K562 (cell line): ENCODE data around the gene CLIP1. TPM values are rescaled to one million over a fixed set of nuclear protein-coding genes. Genes with fewer than 3 reads are reported as not detected.

ENCODE experiments used
- BRF2 ChIP-seq: IDR thresholded peaks from 3 replicates; pipeline ENCODE4 v1.6.1; 2011; ENCODE audit warnings: borderline replicate concordance, mild to moderate bottlenecking; ENCODE audit not compliant: insufficient read length, insufficient read depth
- CREB5 ChIP-seq: fragments of 250-450 bp; sonication (Bioruptor Pico); IDR thresholded peaks from 2 replicates; pipeline ENCODE4 v1.5.0; 2020; ENCODE audit warnings: mild to moderate bottlenecking
- E2F1 ChIP-seq: sonication (generic); formaldehyde crosslinking; IDR thresholded peaks from 2 replicates; pipeline ENCODE4 v1.8.1; 2023; ENCODE audit warnings: mild to moderate bottlenecking, missing genetic modification reagents, moderate library complexity
- ESRRA ChIP-seq: fragments of 450-650 bp; IDR thresholded peaks from 2 replicates; pipeline ENCODE4 v1.6.1; 2014; ENCODE audit warnings: low read depth, mild to moderate bottlenecking, moderate library complexity, borderline replicate concordance
- HDAC8 ChIP-seq: fragments of 450-650 bp; IDR thresholded peaks from 2 replicates; pipeline ENCODE4 v1.6.1; 2016; ENCODE audit warnings: mild to moderate bottlenecking, missing genetic modification characterization, moderate library complexity, missing compliant biosample characterization
- KHSRP ChIP-seq: fragments of 450-650 bp; IDR thresholded peaks from 2 replicates; pipeline ENCODE4 v1.6.1; 2017
- LARP7 ChIP-seq: fragments of 450-650 bp; IDR thresholded peaks from 2 replicates; pipeline ENCODE4 v1.6.1; 2016
- MECOM ChIP-seq: fragments of 250-450 bp; sonication (Bioruptor Pico); IDR thresholded peaks from 2 replicates; pipeline ENCODE4 v1.8.0; 2022; ENCODE audit warnings: inconsistent platforms
- MLLT1 ChIP-seq, 2 experiments: fragments of 450-650 bp; IDR thresholded peaks; 2 replicates each; pipeline ENCODE4 v1.6.1; 2016
- NCOA6 ChIP-seq: fragments of 450-650 bp; IDR thresholded peaks from 2 replicates; pipeline ENCODE4 v1.6.1; 2017; ENCODE audit warnings: mild to moderate bottlenecking
- OTX1 ChIP-seq: fragments of 450-650 bp; formaldehyde crosslinking; IDR thresholded peaks from 2 replicates; pipeline ENCODE4 v1.4.0; 2022; ENCODE audit warnings: mild to moderate bottlenecking
- SFPQ ChIP-seq: fragments of 200-400 bp; formaldehyde crosslinking; IDR thresholded peaks from 2 replicates; pipeline ENCODE4 v1.6.1; 2017; ENCODE audit warnings: mild to moderate bottlenecking, low read depth, low read length, moderate library complexity
- SMC3 ChIP-seq: conservative IDR thresholded peaks from 2 replicates; pipeline ENCODE4 v1.6.1; 2011; ENCODE audit warnings: low read depth, low read length, improper control_type of control experiment; ENCODE audit not compliant: insufficient read depth
- SPI1 ChIP-seq: IDR thresholded peaks from 2 replicates; pipeline ENCODE4 v1.6.1; 2011; ENCODE audit warnings: low read depth, low read length, control low read depth, borderline replicate concordance
- TFAP4 ChIP-seq: sonication (generic); formaldehyde crosslinking; IDR thresholded peaks from 2 replicates; pipeline ENCODE4 v1.8.0; 2022; ENCODE audit warnings: missing genetic modification reagents, mild to moderate bottlenecking, moderate library complexity, borderline replicate concordance
- TRIM24 ChIP-seq, 2 experiments: fragments of 450-650 bp; IDR thresholded peaks; 2 replicates each; pipeline ENCODE4 v1.6.1; 2016
- ZBTB26 ChIP-seq: fragments of 450-650 bp; formaldehyde crosslinking; IDR thresholded peaks from 2 replicates; pipeline ENCODE4 v1.4.0; 2022; ENCODE audit warnings: missing genetic modification characterization
- ZNF121 ChIP-seq: sonication (generic); formaldehyde crosslinking; conservative IDR thresholded peaks from 2 replicates; pipeline ENCODE4 v1.8.0; 2022; ENCODE audit warnings: missing genetic modification reagents
- ZNF316 ChIP-seq: fragments of 450-650 bp; IDR thresholded peaks from 2 replicates; pipeline ENCODE4 v1.6.1; 2016
- polyA plus RNA-seq, 8 experiments: library from polyadenylated mRNA; depleted of rRNA in 4 of 8; stranded (reverse) in 5 of 8; unstranded in 3 of 8; fragments of >200 nt; fragmentation: Nextera tagmentation in 2 of 8; fragmentation: Illumina TruSeq in 1 of 8; extraction: Ambion mirVana in 2 of 8; extraction: Trizol in 1 of 8; gene quantifications; 2 replicates each; pipeline versions ENCODE4 v1.2.1 to v1.2.3, GENCODE V29; 2011 to 2014; ENCODE audit warnings: inconsistent platforms in 1 of 8, missing spikeins in 1 of 8
- total RNA-seq, 7 experiments: library from RNA; depleted of rRNA in 6 of 7; stranded (reverse); fragments of >200 nt in 6 of 7; fragmentation: Illumina TruSeq in 2 of 7; extraction: Trizol in 2 of 7; gene quantifications; 2 replicates each; pipeline versions ENCODE4 v1.2.1 to v1.2.3, GENCODE V29; 2011 to 2021; ENCODE audit warnings: low replicate concordance in 1 of 7

CLIP1 gene
- total and polyA plus RNA-seq, 9 of the 15 experiments (the other 6 are each of a cell fraction or from before 2014, with no cell fraction given), result 5.8 to 33.9 (median 27.6) TPM

- TF ChIP-seq SFPQ (no peak), KHSRP (no peak), TFAP4 (CRISPR knock-in tag) (no peak), SPI1 (no peak), BRF2 (no peak), ZBTB26 (CRISPR knock-in tag) (no peak), OTX1 (no peak), SMC3 (no peak), TRIM24 (IDR thresholded peaks at IDR 0.05) (peak in 1 of 2 experiments; percentile 76; a peak in 2 of 4 replicates), NCOA6 (no peak), HDAC8 (tag) (no peak), E2F1 (CRISPR knock-in tag) (no peak), ZNF121 (CRISPR knock-in tag) (no peak), ESRRA (no peak), CREB5 (CRISPR knock-in tag) (no peak), MLLT1 (IDR thresholded peaks at IDR 0.05) (no peak), MECOM (CRISPR knock-in tag) (no peak), LARP7 (no peak), ZNF316 (no peak)
Observed at GRCh38 chr12:122406701-122407164, 15.7 kb downstream of the CLIP1 start (continued).
